GM18499 (cell line): ENCODE data around the gene C11orf98.
"Not testable (repeated sequence)": the region's sequence is repeated elsewhere in the genome, so short reads cannot be mapped to it uniquely, and the experiment has no call there.

Experiments
- ATAC-seq: cut with Tn5 transposase; IDR thresholded peaks from one replicate; pipeline ENCODE4 v1.9.1; 2021; ENCODE audit warnings: moderate number of reproducible peaks; ENCODE audit not compliant: insufficient read depth, unreplicated experiment

C11orf98 gene

DNA sequence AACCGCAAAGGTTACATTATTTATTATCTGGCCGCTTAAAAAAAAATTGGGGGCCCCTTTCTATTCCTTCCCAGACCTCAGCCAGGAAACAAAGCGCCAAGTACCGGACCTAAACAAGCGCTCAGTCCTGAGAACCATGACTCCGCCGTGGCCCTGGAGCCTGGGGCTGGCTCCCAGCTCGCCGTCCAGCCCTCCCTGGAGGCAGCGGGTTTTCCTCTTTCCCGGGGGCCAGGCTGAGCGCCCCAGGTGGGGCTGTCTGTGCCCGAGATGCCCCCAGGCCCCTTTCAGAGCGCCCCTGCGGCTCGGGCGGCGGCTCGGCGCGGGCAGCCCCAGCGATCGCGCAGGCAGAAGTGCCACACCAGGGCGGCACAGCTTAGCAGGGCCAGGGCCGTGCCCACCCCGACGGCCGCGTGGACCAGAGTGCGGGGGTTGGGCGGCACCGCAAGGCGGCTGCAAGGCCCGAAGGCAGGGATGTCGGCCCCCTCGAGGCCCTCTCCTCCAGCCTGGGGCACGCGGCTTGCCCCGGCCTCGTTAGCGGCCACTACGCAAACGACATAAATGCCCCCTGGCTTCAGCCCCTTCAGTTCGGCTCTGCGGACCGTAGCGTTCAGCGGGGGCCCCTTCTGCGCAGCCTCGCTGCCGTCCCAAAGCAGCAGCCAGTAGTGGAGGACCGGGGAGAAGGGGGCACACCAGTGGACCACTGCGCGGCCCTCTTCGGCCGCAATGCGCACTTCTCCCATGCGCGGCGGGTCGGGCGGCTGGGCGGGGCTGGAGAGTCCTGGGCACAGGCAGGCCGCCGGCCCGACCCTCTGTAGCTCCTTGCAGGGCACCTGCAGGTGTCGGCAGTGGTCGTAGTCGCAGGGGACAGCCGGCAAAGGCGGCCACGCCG is 22.7 kb upstream of the C11orf98 start:
- no peak for ATAC-seq

DNA sequence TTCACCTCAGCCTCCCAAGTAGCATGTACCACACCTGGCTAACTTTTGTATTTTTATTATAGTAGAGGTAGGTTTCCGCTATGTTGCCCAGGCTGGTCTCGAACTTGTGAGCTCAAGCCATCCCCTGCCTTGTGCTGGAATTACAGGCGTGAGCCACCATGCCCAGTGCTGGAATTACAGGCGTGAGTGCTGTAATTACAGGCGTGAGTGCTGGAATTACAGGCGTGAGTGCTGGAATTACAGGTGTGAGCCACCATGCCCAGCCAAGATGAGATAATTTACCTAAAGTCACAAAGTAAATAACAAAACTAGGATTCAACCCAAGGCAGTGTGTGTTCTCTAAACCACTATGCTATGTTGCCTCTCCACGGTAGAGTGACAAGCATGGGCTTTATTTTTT is 17.5 kb upstream of the C11orf98 start:
- no peak for ATAC-seq

DNA sequence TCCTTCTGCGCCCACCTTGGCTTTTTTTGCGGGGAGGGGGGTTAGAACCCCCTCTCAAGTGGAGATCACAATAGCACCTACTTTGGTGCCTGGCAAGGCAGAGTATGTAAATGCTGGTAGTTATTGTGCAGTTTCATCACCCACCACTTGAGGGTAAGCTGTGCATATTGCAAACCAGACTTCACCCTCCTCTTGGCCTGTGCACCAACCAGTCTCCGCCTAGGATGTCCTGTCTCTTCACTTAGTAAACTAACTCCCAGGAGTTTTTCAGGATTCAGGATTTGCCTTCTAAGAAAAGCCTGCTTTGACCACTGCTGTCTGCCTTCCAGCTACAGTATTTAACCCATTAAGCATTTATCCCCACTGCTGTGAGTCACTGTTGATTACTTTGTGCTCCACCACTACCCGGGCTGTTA is 15.8 kb upstream of the C11orf98 start:
- no peak for ATAC-seq

DNA sequence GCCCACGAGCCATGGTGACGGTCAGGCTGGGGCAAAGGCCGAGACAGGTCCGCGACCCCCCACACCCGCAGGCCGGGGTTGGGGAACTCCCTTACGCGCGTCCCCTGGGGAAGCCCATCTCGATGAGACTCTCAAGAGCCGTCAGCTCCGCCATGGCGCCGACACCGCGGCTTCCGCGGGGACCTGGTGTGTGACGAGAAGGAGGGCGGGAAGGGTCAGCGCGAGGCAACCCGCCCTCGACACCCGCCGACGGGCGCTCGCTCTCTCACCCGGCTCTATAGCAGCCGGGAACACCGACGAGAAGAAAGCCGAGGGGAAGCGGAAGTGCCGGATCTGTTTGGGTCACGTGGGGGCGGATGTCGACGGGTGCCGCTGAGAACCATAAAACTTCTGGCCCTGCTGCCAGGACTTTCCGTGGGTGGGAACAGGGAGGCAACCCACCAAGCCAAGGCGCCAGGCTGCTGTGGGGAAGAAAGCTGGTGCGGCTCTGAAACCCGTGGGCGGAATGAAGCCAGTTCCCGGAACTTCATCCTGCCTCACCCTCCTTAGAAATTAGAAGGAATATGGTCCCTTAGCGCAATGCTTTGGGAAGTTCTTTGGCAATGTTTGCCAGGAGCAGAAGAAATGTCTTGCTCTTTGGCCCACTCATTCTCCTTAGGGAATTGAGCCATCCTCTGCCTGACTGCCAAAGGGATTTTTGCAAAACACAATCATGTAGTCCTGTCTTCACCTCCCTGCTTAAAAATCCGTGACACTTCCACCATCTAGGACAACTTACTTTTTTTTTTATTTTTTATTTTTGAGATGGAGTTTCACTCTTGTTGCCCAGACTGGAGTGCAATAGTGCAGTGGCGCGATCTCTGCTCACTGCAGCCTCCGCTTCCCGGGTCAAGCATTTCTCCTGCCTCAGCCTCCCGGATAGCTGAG is 14.0 kb upstream of the C11orf98 start, which contains the start of gene UBXN1:
TSS of gene UBXN1 (minus strand) at position 304 of the 927 bp plus-strand sequence. CDS start at position 154, 150 bp downstream.
- ATAC-seq = no peak

DNA sequence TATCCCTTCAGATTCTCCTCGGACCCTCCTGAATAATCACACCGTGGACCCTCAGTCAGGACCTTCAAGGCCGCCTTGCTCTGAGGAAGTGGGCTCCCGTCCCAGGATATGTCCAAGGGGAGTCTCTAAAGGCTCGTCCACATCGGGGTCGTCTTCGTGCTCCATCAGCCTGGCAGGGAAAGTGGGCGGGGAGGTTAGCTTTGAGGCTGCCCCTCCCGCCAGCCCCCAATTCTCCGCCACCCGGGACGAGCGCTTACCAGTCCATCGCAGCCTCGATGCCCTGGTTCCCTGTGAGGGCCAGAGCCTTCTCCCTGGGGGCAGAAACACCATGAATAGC is 13.4 kb upstream of the C11orf98 start:
- no peak for ATAC-seq

DNA sequence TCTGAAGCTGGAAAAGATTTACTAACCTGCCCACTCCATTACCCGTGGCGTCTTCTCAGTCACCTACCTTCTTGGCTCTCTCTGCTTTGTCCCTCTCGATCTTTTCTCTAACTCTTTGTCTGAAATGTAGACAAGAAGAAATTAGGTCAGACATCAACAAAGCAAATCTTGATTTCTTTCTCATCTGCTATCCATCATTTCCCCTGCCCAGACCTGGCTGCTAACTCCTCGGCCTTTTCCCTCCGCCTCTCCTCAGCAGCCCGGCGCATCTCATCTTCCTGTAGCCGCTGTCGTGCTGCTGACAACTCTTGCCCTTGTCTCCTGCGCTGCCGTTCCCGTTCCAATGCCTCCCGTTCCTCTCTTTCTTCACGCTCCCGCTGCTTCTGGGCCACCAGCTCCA is 12.7 kb upstream of the C11orf98 start:
- no peak for ATAC-seq

DNA sequence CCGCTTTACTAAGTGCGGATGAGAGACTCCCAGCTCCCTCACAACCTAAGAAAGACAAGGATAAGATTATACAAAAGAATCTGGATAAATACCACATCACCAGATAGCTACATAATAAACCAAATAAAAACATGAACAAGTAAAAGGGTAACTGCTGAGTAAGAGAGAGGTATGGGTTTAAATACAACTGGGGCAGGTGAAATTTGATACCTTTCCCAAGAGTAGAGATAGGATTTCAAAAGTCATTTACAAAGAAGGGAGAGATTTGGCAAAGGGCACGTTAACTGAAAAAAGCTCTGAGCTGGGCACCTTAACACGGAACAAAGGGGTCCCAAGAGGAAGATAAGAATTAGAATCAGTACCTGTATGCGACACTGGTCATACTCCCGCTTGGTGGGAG is 12.1 kb upstream of the C11orf98 start:
- ATAC-seq = no peak

DNA sequence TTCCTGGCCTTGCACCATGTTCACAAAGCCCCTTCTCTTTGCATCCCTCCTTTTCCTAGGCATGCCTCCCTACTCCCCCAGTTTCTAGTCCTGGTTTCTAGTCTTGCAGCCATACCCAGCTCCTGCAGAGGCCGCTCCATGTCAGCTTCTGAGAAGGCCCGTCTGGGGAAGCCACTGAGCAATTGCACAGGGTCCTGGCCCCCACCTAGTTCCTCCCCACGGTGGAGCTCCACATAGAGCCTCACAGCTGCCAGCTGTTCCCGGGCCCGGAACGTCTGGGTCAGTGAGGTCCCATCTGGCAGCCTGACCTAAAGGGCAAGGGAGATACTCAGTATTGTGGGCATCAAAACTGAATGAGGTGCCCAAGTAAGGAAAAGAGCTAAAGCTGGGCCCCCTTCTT is 11.7 kb upstream of the C11orf98 start:
- ATAC-seq = no peak

DNA sequence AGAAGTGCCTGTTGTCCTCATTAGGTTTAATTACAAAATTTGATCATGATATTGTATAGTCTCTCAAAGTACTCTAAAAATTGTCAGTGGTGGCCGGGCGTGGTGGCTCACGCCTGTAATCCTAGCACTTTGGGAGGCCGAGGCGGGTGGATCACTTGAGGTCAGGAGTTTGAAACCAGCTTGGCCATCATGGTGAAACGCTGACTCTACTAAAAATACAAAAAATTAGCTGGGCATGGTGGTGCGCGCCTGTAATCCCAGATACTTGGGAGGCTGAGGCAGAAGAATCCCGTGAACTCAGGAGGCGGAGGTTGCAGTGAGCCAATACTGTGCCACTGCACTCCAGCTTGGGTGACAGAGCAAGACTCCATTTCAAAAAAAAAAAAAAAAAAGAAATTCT is 10.4 kb upstream of the C11orf98 start:
- not testable (repeated sequence) for ATAC-seq

DNA sequence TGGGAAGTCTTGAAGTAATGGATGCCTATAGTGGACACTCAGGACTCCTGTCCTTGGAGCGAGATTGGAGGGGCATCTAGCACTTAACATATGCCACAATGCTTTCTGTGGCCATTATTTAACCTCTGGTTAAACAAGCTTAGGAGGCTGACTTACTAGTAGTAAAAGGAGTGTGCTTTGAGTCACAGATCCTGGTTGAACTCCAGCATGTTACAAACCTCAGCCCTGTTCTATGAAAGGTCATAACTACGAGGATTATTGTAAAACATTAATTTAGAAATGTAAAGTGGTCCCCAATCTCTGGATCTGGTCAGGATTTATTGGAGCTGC is 8.2 kb upstream of the C11orf98 start:
- ATAC-seq = no peak

DNA sequence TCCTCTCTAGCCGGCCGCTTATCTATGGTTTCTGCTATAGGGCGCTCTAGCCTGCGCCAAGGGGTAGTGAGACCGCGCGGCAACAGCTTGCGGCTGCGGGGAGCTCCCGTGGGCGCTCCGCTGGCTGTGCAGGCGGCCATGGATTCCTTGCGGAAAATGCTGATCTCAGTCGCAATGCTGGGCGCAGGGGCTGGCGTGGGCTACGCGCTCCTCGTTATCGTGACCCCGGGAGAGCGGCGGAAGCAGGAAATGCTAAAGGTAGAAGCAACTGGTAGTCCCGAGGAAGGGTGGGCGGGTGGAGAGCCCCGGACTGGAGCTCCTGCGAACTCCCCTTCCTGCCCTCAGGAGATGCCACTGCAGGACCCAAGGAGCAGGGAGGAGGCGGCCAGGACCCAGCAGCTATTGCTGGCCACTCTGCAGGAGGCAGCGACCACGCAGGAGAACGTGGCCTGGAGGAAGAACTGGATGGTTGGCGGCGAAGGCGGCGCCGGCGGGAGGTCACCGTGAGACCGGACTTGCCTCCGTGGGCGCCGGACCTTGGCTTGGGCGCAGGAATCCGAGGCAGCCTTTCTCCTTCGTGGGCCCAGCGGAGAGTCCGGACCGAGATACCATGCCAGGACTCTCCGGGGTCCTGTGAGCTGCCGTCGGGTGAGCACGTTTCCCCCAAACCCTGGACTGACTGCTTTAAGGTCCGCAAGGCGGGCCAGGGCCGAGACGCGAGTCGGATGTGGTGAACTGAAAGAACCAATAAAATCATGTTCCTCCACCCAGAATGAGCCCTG is 6.8 kb upstream of the C11orf98 start, which contains the start of the genes LBHD1 and UQCC3:
TSS of gene LBHD1 (minus strand) at position 660 of the 782 bp plus-strand sequence. CDS start 2,236 bp downstream, outside the sequence.
TSS of gene UQCC3 (plus strand) at position 66 of the 782 bp plus-strand sequence. CDS start at position 139, 73 bp downstream.
- ATAC-seq = no peak

DNA sequence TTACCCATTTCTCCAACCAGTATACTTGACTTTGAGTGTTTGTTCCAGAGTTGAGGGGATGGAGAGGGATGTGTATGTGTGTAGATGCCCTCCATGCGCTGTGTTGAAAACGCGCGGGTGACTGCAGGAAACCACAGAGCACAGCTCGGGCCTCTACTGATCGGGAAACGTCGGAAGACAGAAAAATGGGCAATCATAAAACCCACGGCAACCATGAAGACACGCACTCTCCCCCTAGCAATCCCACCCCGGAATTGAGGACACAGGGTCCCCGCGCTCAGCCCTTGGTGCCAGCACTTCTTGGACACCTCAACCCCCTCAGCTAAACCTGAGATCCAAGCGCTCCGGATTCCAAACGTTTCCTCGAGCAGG is 6.2 kb upstream of the C11orf98 start:
- ATAC-seq = no peak

DNA sequence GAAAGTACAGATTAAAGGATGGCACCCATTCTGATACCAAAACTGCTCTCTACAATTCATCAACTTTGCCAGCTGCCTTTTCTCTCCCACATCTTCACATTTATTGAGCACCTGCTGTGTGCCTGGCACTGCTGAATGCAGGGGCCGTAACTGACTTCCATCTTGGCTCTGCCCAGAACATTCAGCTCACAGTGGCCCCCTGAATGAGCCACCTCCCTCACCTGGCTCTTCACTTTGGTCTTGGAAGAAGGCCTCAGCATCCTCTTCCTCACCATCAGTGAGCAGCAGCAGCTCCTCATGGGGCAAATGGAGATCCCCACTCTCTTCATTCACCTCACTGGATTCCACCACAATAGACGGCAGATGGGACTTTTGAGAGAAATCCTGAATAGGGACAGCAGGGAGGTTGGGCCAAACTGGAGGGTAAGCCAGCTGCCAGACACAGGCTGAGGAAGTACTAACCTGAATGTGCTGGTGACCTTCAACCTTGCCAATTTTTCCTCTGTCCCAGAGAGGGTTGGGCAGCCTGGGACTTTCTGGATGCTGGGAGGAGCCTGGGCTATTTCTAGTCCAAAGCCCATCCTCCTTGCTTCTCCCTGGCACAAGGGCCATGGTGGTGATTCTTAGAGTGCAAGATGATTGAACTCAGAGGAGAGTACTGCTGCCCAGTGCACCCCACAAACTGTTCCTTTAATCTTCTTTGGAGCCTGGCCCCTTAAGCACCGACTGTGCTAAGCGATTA is 4.6 kb upstream of the C11orf98 start:
- no peak for ATAC-seq

DNA sequence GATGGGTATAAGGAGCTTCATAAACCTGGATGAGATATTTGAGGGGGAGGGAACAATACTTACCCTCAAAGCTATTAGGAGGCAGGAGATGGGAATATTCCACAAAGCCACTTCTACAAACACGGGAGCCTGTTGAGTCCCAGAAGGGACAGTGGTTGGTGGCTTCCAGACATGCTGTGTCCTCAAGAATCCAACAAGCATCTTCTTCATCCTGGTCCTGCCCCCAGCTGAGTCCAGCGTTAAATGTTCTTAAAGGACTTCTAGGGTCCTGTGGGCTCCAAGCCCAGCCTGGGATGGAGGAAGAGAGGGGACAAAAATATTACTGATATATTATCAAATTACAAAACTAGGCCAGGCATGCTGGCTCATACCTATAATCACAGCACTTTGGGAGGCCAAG is 2.5 kb upstream of the C11orf98 start:
- no peak for ATAC-seq

DNA sequence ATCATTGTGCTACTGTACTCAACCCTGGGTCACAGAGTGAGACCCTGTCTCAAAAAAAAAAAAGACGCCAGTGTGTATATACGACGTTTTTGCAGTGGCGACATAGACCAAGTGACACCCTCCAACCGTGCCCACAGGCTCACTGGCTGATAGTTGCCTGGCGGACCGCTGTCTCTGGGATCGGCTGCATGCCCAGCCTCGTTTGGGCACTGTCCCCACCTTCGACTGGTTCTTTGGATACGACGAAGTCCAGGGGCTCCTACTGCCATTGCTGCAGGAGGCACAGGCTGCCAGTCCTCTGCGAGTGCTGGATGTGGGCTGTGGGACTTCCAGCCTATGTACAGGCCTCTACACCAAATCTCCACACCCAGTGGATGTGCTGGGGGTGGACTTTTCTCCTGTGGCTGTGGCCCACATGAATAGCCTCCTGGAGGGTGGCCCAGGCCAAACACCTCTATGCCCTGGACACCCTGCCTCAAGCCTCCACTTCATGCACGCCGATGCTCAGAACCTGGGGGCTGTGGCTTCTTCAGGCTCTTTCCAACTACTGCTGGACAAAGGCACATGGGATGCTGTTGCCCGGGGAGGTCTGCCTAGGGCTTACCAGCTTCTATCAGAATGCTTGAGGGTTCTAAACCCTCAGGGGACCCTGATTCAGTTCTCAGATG is 1.4 kb upstream of the C11orf98 start:
- ATAC-seq = no peak

DNA sequence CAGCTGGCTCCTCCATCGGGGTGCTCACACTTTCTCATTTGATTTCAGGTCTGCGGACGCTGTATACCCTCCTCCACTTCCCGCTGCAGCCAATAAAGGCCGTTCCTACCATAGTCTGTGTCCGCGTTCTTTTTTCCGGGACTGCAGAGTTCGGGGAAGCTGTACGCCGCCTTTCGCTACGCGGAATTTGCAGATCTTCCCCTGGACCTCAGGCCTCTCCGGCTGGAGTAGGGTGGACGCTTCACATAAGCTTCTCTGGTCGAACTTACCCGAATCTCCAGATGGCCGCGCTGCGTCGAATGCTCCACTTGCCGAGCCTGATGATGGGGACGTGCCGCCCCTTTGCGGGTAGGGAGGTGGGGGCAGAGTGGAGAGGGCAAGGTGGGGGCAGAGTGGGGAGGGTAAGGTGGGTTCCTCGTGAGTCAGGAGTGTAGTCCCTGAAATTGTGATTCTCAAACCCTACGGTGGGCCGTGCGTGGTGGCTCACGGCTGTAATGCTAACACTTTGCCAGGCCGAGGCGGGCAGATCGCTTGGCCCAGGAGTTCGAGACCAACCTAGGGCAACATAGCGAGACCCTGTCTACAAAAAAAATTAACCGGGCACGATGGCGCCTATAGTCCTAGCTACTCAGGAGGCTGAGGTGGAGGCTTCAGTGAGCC is 719 bp upstream of the C11orf98 start:
- no peak for ATAC-seq

DNA sequence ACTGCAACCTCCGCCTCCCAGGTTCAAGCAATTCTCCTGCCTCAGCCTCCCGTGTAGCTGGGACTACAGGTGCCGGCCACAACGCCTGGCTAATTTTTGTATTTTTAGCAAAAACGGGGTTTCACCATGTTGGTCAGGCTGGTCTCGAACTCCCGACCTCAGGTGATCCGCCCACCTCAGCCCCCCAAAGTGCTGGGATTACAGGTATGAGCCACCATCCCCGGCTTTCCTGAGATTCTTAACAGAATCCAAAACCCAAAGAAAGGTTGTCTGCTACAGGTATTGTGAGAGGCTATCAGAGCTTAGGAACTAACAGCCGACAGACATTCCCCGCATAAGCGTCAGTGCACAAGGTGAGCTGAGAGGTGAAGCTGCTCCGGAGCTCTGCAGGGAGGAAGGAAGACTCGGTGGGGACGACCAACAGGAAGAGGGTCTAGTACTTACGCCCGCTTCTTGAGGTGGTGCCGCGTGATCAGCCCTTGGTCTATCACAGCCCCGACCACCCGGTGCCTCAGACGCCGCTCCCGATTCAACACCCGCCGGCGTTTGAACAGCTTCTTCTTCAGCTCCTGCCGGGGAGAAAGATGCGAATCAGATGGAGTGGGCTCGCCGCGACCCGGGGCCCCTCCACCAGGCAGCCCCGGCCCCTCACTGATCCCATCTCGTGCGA is 470 bp downstream of the C11orf98 start:
- no peak for ATAC-seq

DNA sequence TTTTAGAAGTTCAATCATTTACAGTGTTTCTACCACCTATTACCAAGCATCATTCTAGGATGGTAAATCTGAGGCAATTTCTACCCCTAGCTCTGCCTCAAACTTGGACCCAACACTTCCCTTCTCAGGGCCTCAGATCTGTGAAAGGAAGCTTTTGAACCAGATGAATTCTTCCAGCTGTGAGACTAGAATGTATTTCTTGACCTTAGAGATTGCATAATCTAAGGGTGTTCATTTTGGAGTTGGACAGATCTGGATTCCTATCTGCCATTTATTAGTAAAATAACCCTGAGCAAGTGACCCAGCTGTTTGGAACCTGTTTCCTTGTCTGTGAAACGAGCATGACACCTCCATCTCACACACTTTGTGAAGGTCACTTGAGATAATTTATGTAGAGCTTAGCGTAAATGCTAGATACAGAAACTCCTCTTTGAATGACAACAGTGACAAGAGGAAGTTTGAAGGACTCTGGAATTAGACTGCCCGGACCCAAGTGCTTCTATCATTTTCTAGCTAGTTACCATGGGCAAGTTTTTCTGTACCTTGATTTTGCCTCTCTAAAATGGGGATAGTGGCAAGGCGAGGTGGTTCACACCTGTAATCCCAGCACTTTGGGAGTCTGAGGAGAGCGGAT is 8.1 kb downstream of the C11orf98 start:
- no peak for ATAC-seq
